HepG2 (cell line): ENCODE results near the gene AK2. TPM values are rescaled to one million over a fixed set of nuclear protein-coding genes. Genes with fewer than 3 reads are reported as not detected.

Source experiments
- ATAC-seq: fragments of 200-7000 bp; cut with Tn5 transposase; 3 replicates; pipeline ENCODE4 v1.9.1; 2020; ENCODE audit warnings: mild to moderate bottlenecking, moderate library complexity
- BruUV-seq: library from RNA; stranded (reverse); fragments of 400-500 nt; replicated peaks from 2 replicates; lab custom pipeline; 2021; lab: Mats Ljungman, UMichigan
- CTCF ChIA-PET: fragments of 300-600 bp; formaldehyde crosslinking; extraction: SDS; loops from one replicate; lab custom pipeline; 2021; ENCODE audit warnings: low total read pairs, inconsistent platforms, low intra/inter-chr PET ratio; lab: Yijun Ruan, JAX
- POLR2A ChIA-PET: fragments of 350-600 bp; sonication (Branson Sonifier 250); formaldehyde crosslinking; loops from one replicate; lab custom pipeline; 2020; ENCODE audit warnings: antibody characterized with exemption, inconsistent platforms; lab: Yijun Ruan, JAX
- DNase-seq: peaks from one replicate; pipeline ENCODE4 v3.0.0-alpha.2; 2015; ENCODE audit warnings: low spot score
- FAIRE-seq: peaks from 3 replicates; lab custom pipeline; 2011; peaks lifted over from hg19 to GRCh38; lab: Jason Lieb, UNC
- H2AFZ ChIP-seq: one replicate; pipeline ENCODE4 v1.6.1; 2011; ENCODE audit warnings: low read length, inconsistent platforms
- H3K27ac ChIP-seq: fragments of 300-600 bp; 3 replicates; pipeline ENCODE4 v1.8.0; 2011; ENCODE audit warnings: mixed run types, mild to moderate bottlenecking, mixed read lengths, low read length, inconsistent platforms; ENCODE audit not compliant: insufficient read depth; ENCODE audit errors: extremely low read length
- H3K27me3 ChIP-seq, 2 experiments: fragments of 200-600 bp in 1 of 2; 2 replicates in 1 of 2; 3 replicates in 1 of 2; pipeline versions ENCODE4 v1.6.0 to v1.8.0; 2011; ENCODE audit warnings: low read length in 2 of 2, mild to moderate bottlenecking in 2 of 2, moderate library complexity in 2 of 2, inconsistent platforms in 1 of 2; ENCODE audit not compliant: insufficient read depth in 2 of 2, control insufficient read depth in 1 of 2
- H3K36me3 ChIP-seq, 2 experiments: fragments of 200-600 bp in 1 of 2; replicated peaks in 1 of 2; 2 replicates in 1 of 2; 3 replicates in 1 of 2; pipeline versions ENCODE4 v1.5.1 to v1.8.0; 2011; ENCODE audit warnings: low read length in 2 of 2, inconsistent platforms in 1 of 2; ENCODE audit not compliant: insufficient read depth in 2 of 2, control insufficient read depth in 1 of 2
- H3K4me1 ChIP-seq: 2 replicates; pipeline ENCODE4 v1.5.1; 2012; ENCODE audit warnings: low read length, inconsistent platforms; ENCODE audit not compliant: insufficient read depth
- H3K4me2 ChIP-seq: 2 replicates; pipeline ENCODE4 v1.6.0; 2011; ENCODE audit warnings: low read depth, low read length, inconsistent platforms
- H3K4me3 ChIP-seq, 3 experiments: fragments of 200-600 bp in 1 of 3; sonication (generic), shearing (Covaris generic) in 1 of 3; replicated peaks in 1 of 3; 2 replicates each; pipeline ENCODE4 v1.5.1; 2011 to 2016; ENCODE audit warnings: low read length in 3 of 3, inconsistent platforms in 2 of 3, low read depth in 2 of 3, mild to moderate bottlenecking in 2 of 3, control low read depth in 1 of 3, mixed read lengths in 1 of 3; ENCODE audit not compliant: insufficient read depth in 1 of 3
- H3K79me2 ChIP-seq: one replicate; pipeline ENCODE4 v1.6.1; 2011; ENCODE audit warnings: low read length, inconsistent platforms; ENCODE audit not compliant: insufficient read depth
- H3K9ac ChIP-seq: 2 replicates; pipeline ENCODE4 v1.6.0; 2011; ENCODE audit warnings: mild to moderate bottlenecking, low read depth, low read length, inconsistent platforms; ENCODE audit not compliant: insufficient read depth
- H3K9me3 ChIP-seq: 2 replicates; pipeline ENCODE4 v1.5.1; 2012; ENCODE audit warnings: mild to moderate bottlenecking, low read length
- H4K20me1 ChIP-seq: 2 replicates; pipeline ENCODE4 v1.6.0; 2011; ENCODE audit warnings: inconsistent platforms, mild to moderate bottlenecking, low read length, moderate library complexity; ENCODE audit not compliant: insufficient read depth
- AGO1 ChIP-seq: fragments of 200-400 bp; formaldehyde crosslinking; IDR thresholded peaks from 2 replicates; pipeline ENCODE4 v1.6.1; 2017; ENCODE audit warnings: mild to moderate bottlenecking, low read depth, low read length, moderate library complexity; ENCODE audit not compliant: poor library complexity, severe bottlenecking
- GATAD1 ChIP-seq: IDR thresholded peaks from 2 replicates; pipeline ENCODE4 v1.6.1; 2016; ENCODE audit warnings: missing genetic modification reagents, missing compliant biosample characterization
- IKZF4 ChIP-seq: sonication (generic); formaldehyde crosslinking; IDR thresholded peaks from 2 replicates; pipeline ENCODE4 v1.5.1; 2020; ENCODE audit warnings: borderline replicate concordance, mild to moderate bottlenecking, low read depth, missing genetic modification reagents; ENCODE audit errors: not compliant biosample characterization
- SMAD9 ChIP-seq: sonication (generic); formaldehyde crosslinking; IDR thresholded peaks from 2 replicates; pipeline ENCODE4 v1.5.1; 2020; ENCODE audit warnings: mild to moderate bottlenecking, missing genetic modification reagents
- SMC3 ChIP-seq: IDR thresholded peaks from 2 replicates; pipeline ENCODE4 v1.6.1; 2011; ENCODE audit warnings: low read length, improper control_type of control experiment
- SP1 ChIP-seq, 2 experiments: fragments of 450-650 bp in 1 of 2; sonication (generic) in 1 of 2; formaldehyde crosslinking in 1 of 2; IDR thresholded peaks; 2 replicates each; pipeline versions ENCODE4 v1.4.0 to v1.6.1; 2016 to 2020; ENCODE audit warnings: missing genetic modification reagents in 1 of 2
- ZNF496 ChIP-seq: sonication (generic); formaldehyde crosslinking; IDR thresholded peaks from 2 replicates; pipeline ENCODE4 v1.8.1; 2023; ENCODE audit warnings: mild to moderate bottlenecking, moderate library complexity, missing genetic modification reagents; ENCODE audit not compliant: insufficient replicate concordance
- ZNF629 ChIP-seq: sonication (generic); formaldehyde crosslinking; conservative IDR thresholded peaks from 2 replicates; pipeline ENCODE4 v1.5.0; 2020; ENCODE audit warnings: missing genetic modification reagents
- ZNF710 ChIP-seq: sonication (generic); formaldehyde crosslinking; IDR thresholded peaks from 2 replicates; pipeline ENCODE4 v1.5.0; 2020; ENCODE audit warnings: mild to moderate bottlenecking, missing genetic modification reagents, borderline replicate concordance
- WGBS: methylation state at CpG from one replicate; pipeline ENCODE4 v1.1.6; 2017; ENCODE audit warnings: low lambda C conversion rate; 5-methylcytosine and 5-hydroxymethylcytosine counted together
- in situ Hi-C: cut with HindIII; loops from 2 replicates; pipeline ENCODE4 v1.10.0; 2017; ENCODE audit warnings: low pct_unique_long_range_greater_than_20kb; ENCODE audit not compliant: extremely low pct_ligation_motif_present
- intact Hi-C: fragments of 100-400 bp; cut with micrococcal nuclease; formaldehyde crosslinking; loops from one replicate; pipeline ENCODE4 v1.10.0; 2022; ENCODE audit not compliant: unreplicated experiment
- polyA plus RNA-seq, 8 experiments: library from polyadenylated mRNA; depleted of rRNA in 3 of 8; stranded (reverse) in 7 of 8; unstranded in 1 of 8; fragments of >200 nt; fragmentation: Illumina TruSeq in 4 of 8; extraction: Trizol in 4 of 8; gene quantifications; 2 replicates each; pipeline versions ENCODE4 v1.2.1 to v1.2.3, GENCODE V29; 2011 to 2016; ENCODE audit warnings: low read depth in 4 of 8, missing spikeins in 1 of 8, mixed read lengths in 1 of 8; ENCODE audit not compliant: insufficient read depth in 1 of 8
- total RNA-seq, 5 experiments: library from RNA; depleted of rRNA; stranded (reverse); fragments of >200 nt; fragmentation: Illumina TruSeq; extraction: Trizol; gene quantifications; 2 replicates each; pipeline ENCODE4 v1.2.3, GENCODE V29; 2016; ENCODE audit warnings: low read depth in 1 of 5
- TF ChIP-seq, protein P1 (sequence below): sonication (generic); formaldehyde crosslinking; IDR thresholded peaks from 2 replicates; pipeline ENCODE4 v1.9.0; 2022; ENCODE audit warnings: low read depth, missing genetic modification reagents

AK2 gene
- total and polyA plus RNA-seq, 2 of the 13 experiments (the other 11 are each of a cell fraction or from before 2014, with no cell fraction given) = 170 to 188 TPM

DNA sequence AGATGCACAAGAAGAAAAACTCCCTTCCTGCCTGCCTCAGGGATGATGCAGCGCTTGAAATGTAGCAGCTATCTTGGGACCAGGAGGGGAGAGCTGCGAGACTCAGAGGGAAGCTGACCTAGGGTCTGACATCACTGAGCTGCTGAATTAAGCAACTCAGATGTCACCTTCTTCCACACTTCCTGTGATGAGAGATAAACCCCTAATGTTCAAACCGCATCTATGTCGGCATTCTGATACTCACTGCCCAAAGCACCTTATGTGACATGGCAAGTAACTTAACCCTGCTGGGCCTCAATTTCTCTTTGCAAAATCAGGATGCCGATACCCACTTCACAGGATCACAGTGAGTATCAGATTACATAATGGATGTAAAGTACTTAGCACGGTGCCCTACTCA is 9.1 kb upstream of the AK2 start:
- TF ChIP-seq IKZF4 (CRISPR knock-in tag) = no peak
- TF ChIP-seq GATAD1 (CRISPR knock-in tag) = no peak
- no peak for TF ChIP-seq AGO1
- TF ChIP-seq SMC3 = no peak
- TF ChIP-seq ZNF496 (CRISPR knock-in tag) = no peak
- Histone ChIP-seq H3K4me2 (peak overlapping the region; percentile 57), H3K9me3 (no peaks in the 10 kb centered on the region), H3K79me2 (no peaks in the 10 kb centered on the region), H3K9ac (no peak overlapping the region), H3K36me3 (no peaks in the 10 kb centered on the region), H4K20me1 (no peaks in the 10 kb centered on the region), H3K4me1 (peaks cover 89% of the 10 kb centered on the region), H3K27me3 (no peaks in the 10 kb centered on the region), H3K27ac (no peak overlapping the region), H3K4me3 (peak overlapping the region in 1 of 3 experiments; percentile 27; a peak in 1 of 6 replicates), H2AFZ (no peak overlapping the region)
- intact Hi-C loops (no loop called here), in situ Hi-C loops (no loop called here)
- FAIRE-seq (no peak), DNase-seq (no peak), ATAC-seq (no peak)
- ChIA-PET POLR2A (no interaction called here), CTCF (no interaction called here)
- 90% methylated on average over 6 of the region's 6 CpGs for WGBS
- BruUV-seq = no TSS peak

- H3K79me2 ChIP-seq = no peaks in the 10 kb centered on the region
- no peak overlapping the region for H2AFZ ChIP-seq
- ChIA-PET CTCF (no interaction called here), POLR2A (no interaction called here)
- H3K9ac ChIP-seq = no peak overlapping the region
- no peaks in the 10 kb centered on the region for H4K20me1 ChIP-seq
- peaks cover 89% of the 10 kb centered on the region for H3K4me1 ChIP-seq
- FAIRE-seq (peak; percentile 67), DNase-seq (peak; percentile 47), ATAC-seq (peak; percentile 84)
- H3K4me2 ChIP-seq = peak overlapping the region; percentile 57
- intact Hi-C loops (no loop called here), in situ Hi-C loops (no loop called here)
- peak overlapping the region in 1 of 3 experiments; percentile 27; a peak in 1 of 6 replicates for H3K4me3 ChIP-seq
- H3K9me3 ChIP-seq = no peaks in the 10 kb centered on the region
- BruUV-seq = no TSS peak
- no peaks in the 10 kb centered on the region for H3K27me3 ChIP-seq
- no peaks in the 10 kb centered on the region for H3K36me3 ChIP-seq
- 0% methylated on average over 2 of the region's 2 CpGs for WGBS
- no peak overlapping the region for H3K27ac ChIP-seq
- TF ChIP-seq, protein P1, sequence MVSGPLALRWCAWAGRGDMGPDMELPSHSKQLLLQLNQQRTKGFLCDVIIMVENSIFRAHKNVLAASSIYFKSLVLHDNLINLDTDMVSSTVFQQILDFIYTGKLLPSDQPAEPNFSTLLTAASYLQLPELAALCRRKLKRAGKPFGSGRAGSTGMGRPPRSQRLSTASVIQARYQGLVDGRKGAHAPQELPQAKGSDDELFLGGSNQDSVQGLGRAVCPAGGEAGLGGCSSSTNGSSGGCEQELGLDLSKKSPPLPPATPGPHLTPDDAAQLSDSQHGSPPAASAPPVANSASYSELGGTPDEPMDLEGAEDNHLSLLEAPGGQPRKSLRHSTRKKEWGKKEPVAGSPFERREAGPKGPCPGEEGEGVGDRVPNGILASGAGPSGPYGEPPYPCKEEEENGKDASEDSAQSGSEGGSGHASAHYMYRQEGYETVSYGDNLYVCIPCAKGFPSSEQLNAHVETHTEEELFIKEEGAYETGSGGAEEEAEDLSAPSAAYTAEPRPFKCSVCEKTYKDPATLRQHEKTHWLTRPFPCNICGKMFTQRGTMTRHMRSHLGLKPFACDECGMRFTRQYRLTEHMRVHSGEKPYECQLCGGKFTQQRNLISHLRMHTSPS (CRISPR knock-in tag) = no peak
- TF ChIP-seq SMAD9 (CRISPR knock-in tag) (no peak), SP1 (IDR thresholded peaks at IDR 0.05) (no peak), SP1 (CRISPR knock-in tag; IDR thresholded peaks at IDR 0.05) (no peak), ZNF629 (CRISPR knock-in tag) (no peak), ZNF710 (CRISPR knock-in tag) (no peak)
Measured at GRCh38 chr1:33045246-33045645, 8.6 kb upstream of the AK2 start.
